ENCODE results near the gene NMS. TPM values are rescaled to one million over a fixed set of nuclear protein-coding genes. Genes with fewer than 3 reads are reported as not detected.
A peak's percentile ranks its signal among the peaks of the same experiment; 100 is the strongest.

Gene NMS, protein sequence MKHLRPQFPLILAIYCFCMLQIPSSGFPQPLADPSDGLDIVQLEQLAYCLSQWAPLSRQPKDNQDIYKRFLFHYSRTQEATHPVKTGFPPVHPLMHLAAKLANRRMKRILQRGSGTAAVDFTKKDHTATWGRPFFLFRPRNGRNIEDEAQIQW
- total RNA-seq = not detected in 3 replicates

DNA sequence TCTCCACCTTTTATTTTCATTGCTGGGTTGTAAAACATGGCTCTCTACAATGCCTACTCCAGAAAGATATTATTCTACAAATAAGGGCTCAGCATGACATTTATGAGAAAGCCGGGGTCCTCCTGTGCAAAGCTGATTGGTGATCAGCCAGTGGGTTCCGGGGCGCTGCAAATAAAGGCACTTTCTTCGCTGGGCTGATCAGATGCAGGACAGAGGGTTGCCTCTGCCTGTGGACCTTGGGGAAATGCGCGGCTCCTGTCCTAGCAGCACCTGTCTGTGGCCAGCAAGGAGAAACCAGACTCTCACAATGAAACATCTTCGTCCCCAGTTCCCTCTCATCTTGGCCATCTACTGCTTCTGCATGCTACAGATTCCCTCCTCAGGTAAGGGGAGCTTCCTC lies at the start of gene NMS:
NMS (plus strand) TSS at position 301 of the 400 bp plus-strand sequence; CDS start at position 308, 7 bp downstream.
- peaks cover 10% of the 10 kb centered on the region for H3K27me3 Mint-ChIP-seq (ENCODE audit: low read depth)
- no peak for DNase-seq (ENCODE audit: low spot score in 2 of 2, unreplicated experiment in 2 of 2)
- H3K4me3 Mint-ChIP-seq = no peak within 1 kb of the TSS
- no peaks in the 10 kb centered on the region for H3K4me1 Mint-ChIP-seq
- TF ChIP-seq CTCF (IDR thresholded peaks at IDR 0.05; ENCODE audit: unreplicated experiment) = no peak
- no peak within 1 kb of the TSS for H3K27ac Mint-ChIP-seq
- H3K9me3 Mint-ChIP-seq = peaks cover 4% of the 10 kb centered on the region
- no peaks in the 10 kb centered on the region for H3K36me3 Mint-ChIP-seq

DNA sequence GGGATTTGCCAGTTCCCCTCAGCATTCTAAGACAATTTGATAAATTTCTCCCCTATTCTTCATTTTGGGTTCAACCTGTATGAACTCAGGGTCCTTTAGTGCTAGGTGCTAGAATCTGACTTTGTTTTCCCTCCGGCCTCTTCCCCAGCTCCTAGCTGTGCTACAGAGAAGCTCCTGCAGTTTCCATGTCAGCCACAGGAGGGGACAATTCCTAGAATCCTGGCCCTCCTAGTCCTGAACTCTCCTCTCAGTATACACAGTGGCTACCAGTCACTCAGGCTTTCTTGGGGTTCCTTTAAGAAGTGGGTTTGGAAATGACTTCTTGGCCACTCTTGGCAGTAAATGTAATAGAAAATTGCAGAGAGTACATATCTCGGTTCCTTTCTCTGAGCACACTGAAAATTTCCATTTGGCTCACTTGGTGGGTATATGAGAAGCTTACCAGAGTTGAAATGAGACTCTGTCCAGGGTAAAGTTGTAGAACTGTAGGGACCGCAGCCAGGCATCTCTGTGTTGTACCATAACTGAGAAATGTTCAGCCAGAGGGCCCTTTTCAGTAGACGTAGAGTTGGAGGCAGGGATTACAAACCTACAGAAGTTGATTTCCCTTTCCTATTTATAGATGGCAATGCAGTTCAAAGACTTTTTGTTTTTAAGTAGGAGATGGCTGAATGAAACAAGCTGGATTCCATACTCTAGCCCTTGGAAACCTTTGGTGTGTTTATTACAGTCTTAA lies 47.8 kb upstream of the NMS start:
- H3K4me1 Mint-ChIP-seq = peaks cover 17% of the 10 kb centered on the region
- H3K9me3 Mint-ChIP-seq = no peaks in the 10 kb centered on the region
- no peak overlapping the region for H3K4me3 Mint-ChIP-seq
- peaks cover 1% of the 10 kb centered on the region for H3K27me3 Mint-ChIP-seq (ENCODE audit: low read depth)
- H3K36me3 Mint-ChIP-seq = no peaks in the 10 kb centered on the region
- H3K27ac Mint-ChIP-seq = no peak overlapping the region
- DNase-seq (ENCODE audit: low spot score in 2 of 2, unreplicated experiment in 2 of 2) = no peak
- TF ChIP-seq CTCF (IDR thresholded peaks at IDR 0.05; ENCODE audit: unreplicated experiment) = peak; percentile 28

DNA sequence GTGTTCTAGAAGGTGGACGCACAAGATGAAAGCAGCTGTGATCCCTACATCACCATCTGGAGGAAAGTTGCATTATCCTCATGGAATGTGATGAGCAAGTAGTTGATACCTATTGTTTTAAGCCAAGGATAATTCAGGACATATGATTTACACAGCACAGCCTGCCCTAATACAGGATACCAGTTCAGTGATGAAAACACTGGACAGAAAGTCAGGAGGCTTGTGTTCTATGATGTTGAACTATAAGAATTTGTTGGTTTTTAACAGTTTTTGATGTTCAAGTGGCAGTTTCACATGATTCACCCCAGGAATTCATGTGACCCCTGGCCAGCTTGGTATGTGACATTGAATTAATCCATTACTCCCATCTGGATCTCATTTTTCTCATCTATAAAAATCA lies 46.7 kb upstream of the NMS start:
- no peak overlapping the region for H3K27ac Mint-ChIP-seq
- peaks cover 3% of the 10 kb centered on the region for H3K27me3 Mint-ChIP-seq (ENCODE audit: low read depth)
- no peak for DNase-seq (ENCODE audit: low spot score in 2 of 2, unreplicated experiment in 2 of 2)
- peaks cover 12% of the 10 kb centered on the region for H3K4me1 Mint-ChIP-seq
- H3K4me3 Mint-ChIP-seq = no peak overlapping the region
- H3K9me3 Mint-ChIP-seq = no peaks in the 10 kb centered on the region
- no peak for TF ChIP-seq CTCF (IDR thresholded peaks at IDR 0.05; ENCODE audit: unreplicated experiment)
- H3K36me3 Mint-ChIP-seq = no peaks in the 10 kb centered on the region

- no peaks in the 10 kb centered on the region for H3K36me3 Mint-ChIP-seq
- peaks cover 12% of the 10 kb centered on the region for H3K4me1 Mint-ChIP-seq
- H3K27ac Mint-ChIP-seq = no peak overlapping the region
- no peak for DNase-seq (ENCODE audit: low spot score in 2 of 2, unreplicated experiment in 2 of 2)
- H3K27me3 Mint-ChIP-seq (ENCODE audit: low read depth) = peaks cover 10% of the 10 kb centered on the region
- H3K4me3 Mint-ChIP-seq = no peak overlapping the region
- H3K9me3 Mint-ChIP-seq = peaks cover 6% of the 10 kb centered on the region
- no peak for TF ChIP-seq CTCF (IDR thresholded peaks at IDR 0.05; ENCODE audit: unreplicated experiment)
These were observed 45.9 kb upstream of the NMS start for GRCh38 chr2:100424277-100424875.

GRCh38 chr2:100425107-100425506 lies 45.2 kb upstream of the NMS start:
- Mint-ChIP-seq H3K9me3 (peaks cover 12% of the 10 kb centered on the region), H3K4me1 (peaks cover 12% of the 10 kb centered on the region), H3K27me3 (ENCODE audit: low read depth) (peaks cover 15% of the 10 kb centered on the region), H3K27ac (no peak overlapping the region), H3K4me3 (no peak overlapping the region), H3K36me3 (no peaks in the 10 kb centered on the region)
- no peak for DNase-seq (ENCODE audit: low spot score in 2 of 2, unreplicated experiment in 2 of 2)
- TF ChIP-seq CTCF (IDR thresholded peaks at IDR 0.05; ENCODE audit: unreplicated experiment) = no peak
